Measurements from ENCODE around the gene SECTM1.

SECTM1 gene

GRCh38 chr17:82292251-82293154 lies 41.1 kb downstream of the SECTM1 start:
- ChIA-PET POLR2A (interaction anchor here (0.6 to 1.2 kb wide), 4 partner anchors 10 to 51 kb away, joined by 3 read pairs; no protein-coding TSS in a partner anchor), CTCF (interaction anchor here (0.9 to 1.3 kb wide), 2 partner anchors 9 to 262 kb away, joined by 4 read pairs; partner anchors contain the start of gene RAC3)
- no peak for TF ChIP-seq CTCF (IDR thresholded peaks at IDR 0.05; ENCODE audit: control extremely low read depth, extremely low read depth, low read depth, missing control alignments)
- peak; percentile 99 for DNase-seq (ENCODE audit: extremely low spot score)

GRCh38 chr17:82291582-82292250 lies 41.9 kb downstream of the SECTM1 start:
- TF ChIP-seq CTCF (IDR thresholded peaks at IDR 0.05; ENCODE audit: control extremely low read depth, extremely low read depth, low read depth, missing control alignments) = no peak

GRCh38 chr17:82287868-82288801 lies 45.4 kb downstream of the SECTM1 start:
- ChIA-PET CTCF (interaction anchor here (0.7 kb wide), 1 partner anchor 10 kb away, joined by 3 read pairs; no protein-coding TSS in a partner anchor), POLR2A (no interaction called here)
- no peak for TF ChIP-seq CTCF (IDR thresholded peaks at IDR 0.05; ENCODE audit: control extremely low read depth, extremely low read depth, low read depth, missing control alignments)
- DNase-seq (ENCODE audit: extremely low spot score) = no peak

More at GRCh38 chr17:82291582-82292250, 41.9 kb downstream of the SECTM1 start:
- ChIA-PET POLR2A (interaction anchor here (0.7 to 1.2 kb wide), 2 partner anchors 50 to 54 kb away, joined by 3 to 5 read pairs; no protein-coding TSS in a partner anchor), CTCF (interaction anchor here (0.9 to 1.3 kb wide), 3 partner anchors 8 to 261 kb away, joined by 3 to 4 read pairs (median 4); partner anchors contain the start of gene RAC3)
- DNase-seq (ENCODE audit: extremely low spot score) = no peak

GRCh38 chr17:82287013-82287867 lies 46.3 kb downstream of the SECTM1 start:
- CTCF ChIA-PET = interaction anchor here (0.7 kb wide), 1 partner anchor 9 kb away, joined by 3 read pairs; no protein-coding TSS in a partner anchor

More at GRCh38 chr17:82287013-82287867, 46.3 kb downstream of the SECTM1 start:
- POLR2A ChIA-PET = no interaction called here
- no peak for DNase-seq (ENCODE audit: extremely low spot score)
- TF ChIP-seq CTCF (IDR thresholded peaks at IDR 0.05; ENCODE audit: control extremely low read depth, extremely low read depth, low read depth, missing control alignments) = no peak
